GM23338 (cell line): Measurements from ENCODE around the gene MYLK4. TPM values are rescaled to one million over a fixed set of nuclear protein-coding genes. Genes with fewer than 3 reads are reported as not detected.

Experiments
- NANOG ChIP-seq: IDR thresholded peaks from 2 replicates; pipeline ENCODE4 v1.6.1; 2016; ENCODE audit warnings: antibody characterized with exemption, borderline replicate concordance
- POLR2AphosphoS5 ChIP-seq: IDR thresholded peaks from 2 replicates; pipeline ENCODE4 v1.6.1; 2016; ENCODE audit warnings: antibody characterized with exemption, low read depth
- STAT1 ChIP-seq: IDR thresholded peaks from one replicate; pipeline ENCODE4 v1.6.1; 2016; ENCODE audit warnings: antibody characterized with exemption; ENCODE audit not compliant: unreplicated experiment
- ZNF114 ChIP-seq: fragments of 250-450 bp; sonication (Bioruptor Pico); IDR thresholded peaks from 2 replicates; pipeline ENCODE4 v1.5.0; 2020; ENCODE audit warnings: mild to moderate bottlenecking, moderate library complexity
- ZNF331 ChIP-seq: fragments of 250-450 bp; sonication (Bioruptor Pico); IDR thresholded peaks from 2 replicates; pipeline ENCODE4 v1.5.0; 2020; ENCODE audit warnings: low read depth, mild to moderate bottlenecking, moderate library complexity
- polyA plus RNA-seq: library from polyadenylated mRNA; unstranded; fragments of >200 nt; fragmentation: Nextera tagmentation; extraction: Ambion mirVana; gene quantifications from 2 replicates; pipeline ENCODE4 v1.2.1, GENCODE V29; 2016
- total RNA-seq: library from RNA; depleted of rRNA; stranded (reverse); fragments of >200 nt; shearing (Covaris generic); gene quantifications from 2 replicates; pipeline ENCODE4 v1.2.3, GENCODE V29; 2014; rRNA removed
- TF ChIP-seq, protein P1 (sequence below): IDR thresholded peaks from one replicate; pipeline ENCODE4 v1.6.1; 2018; ENCODE audit warnings: antibody characterized with exemption; ENCODE audit not compliant: unreplicated experiment
- TF ChIP-seq, protein P2 (sequence below): fragments of 250-450 bp; sonication (Bioruptor Pico); IDR thresholded peaks from 2 replicates; pipeline ENCODE4 v1.5.0; 2020; ENCODE audit warnings: mild to moderate bottlenecking, moderate library complexity

Gene MYLK4
- total and polyA plus RNA-seq, 2 experiments from 2014 or later, result 0.03 to 0.17 TPM

DNA sequence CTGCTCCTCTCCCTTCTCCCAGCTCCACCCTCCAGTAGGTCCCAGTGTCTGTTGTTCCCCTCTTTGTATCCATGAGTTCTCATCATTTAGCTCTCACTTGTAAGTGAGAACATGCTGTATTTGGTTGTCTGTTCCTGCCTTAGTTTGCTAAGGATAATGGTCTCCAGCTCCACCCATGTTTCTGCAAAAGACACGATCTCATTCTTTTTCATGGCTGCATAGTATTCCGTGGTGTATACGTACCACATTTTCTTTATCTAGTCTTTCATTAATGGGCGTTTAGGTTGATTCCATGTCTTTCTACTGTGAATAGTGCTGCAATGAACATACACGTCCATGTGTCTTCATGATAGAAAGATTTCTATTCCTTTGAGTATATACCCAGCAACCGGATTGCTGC, 136.6 kb downstream of the MYLK4 start (continued):
- TF ChIP-seq, protein P1, sequence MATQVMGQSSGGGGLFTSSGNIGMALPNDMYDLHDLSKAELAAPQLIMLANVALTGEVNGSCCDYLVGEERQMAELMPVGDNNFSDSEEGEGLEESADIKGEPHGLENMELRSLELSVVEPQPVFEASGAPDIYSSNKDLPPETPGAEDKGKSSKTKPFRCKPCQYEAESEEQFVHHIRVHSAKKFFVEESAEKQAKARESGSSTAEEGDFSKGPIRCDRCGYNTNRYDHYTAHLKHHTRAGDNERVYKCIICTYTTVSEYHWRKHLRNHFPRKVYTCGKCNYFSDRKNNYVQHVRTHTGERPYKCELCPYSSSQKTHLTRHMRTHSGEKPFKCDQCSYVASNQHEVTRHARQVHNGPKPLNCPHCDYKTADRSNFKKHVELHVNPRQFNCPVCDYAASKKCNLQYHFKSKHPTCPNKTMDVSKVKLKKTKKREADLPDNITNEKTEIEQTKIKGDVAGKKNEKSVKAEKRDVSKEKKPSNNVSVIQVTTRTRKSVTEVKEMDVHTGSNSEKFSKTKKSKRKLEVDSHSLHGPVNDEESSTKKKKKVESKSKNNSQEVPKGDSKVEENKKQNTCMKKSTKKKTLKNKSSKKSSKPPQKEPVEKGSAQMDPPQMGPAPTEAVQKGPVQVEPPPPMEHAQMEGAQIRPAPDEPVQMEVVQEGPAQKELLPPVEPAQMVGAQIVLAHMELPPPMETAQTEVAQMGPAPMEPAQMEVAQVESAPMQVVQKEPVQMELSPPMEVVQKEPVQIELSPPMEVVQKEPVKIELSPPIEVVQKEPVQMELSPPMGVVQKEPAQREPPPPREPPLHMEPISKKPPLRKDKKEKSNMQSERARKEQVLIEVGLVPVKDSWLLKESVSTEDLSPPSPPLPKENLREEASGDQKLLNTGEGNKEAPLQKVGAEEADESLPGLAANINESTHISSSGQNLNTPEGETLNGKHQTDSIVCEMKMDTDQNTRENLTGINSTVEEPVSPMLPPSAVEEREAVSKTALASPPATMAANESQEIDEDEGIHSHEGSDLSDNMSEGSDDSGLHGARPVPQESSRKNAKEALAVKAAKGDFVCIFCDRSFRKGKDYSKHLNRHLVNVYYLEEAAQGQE, result no peak
- TF ChIP-seq POLR2AphosphoS5 (no peak), NANOG (no peak), ZNF331 (CRISPR knock-in tag) (no peak), ZNF114 (no peak), STAT1 (no peak)
- TF ChIP-seq, protein P2, sequence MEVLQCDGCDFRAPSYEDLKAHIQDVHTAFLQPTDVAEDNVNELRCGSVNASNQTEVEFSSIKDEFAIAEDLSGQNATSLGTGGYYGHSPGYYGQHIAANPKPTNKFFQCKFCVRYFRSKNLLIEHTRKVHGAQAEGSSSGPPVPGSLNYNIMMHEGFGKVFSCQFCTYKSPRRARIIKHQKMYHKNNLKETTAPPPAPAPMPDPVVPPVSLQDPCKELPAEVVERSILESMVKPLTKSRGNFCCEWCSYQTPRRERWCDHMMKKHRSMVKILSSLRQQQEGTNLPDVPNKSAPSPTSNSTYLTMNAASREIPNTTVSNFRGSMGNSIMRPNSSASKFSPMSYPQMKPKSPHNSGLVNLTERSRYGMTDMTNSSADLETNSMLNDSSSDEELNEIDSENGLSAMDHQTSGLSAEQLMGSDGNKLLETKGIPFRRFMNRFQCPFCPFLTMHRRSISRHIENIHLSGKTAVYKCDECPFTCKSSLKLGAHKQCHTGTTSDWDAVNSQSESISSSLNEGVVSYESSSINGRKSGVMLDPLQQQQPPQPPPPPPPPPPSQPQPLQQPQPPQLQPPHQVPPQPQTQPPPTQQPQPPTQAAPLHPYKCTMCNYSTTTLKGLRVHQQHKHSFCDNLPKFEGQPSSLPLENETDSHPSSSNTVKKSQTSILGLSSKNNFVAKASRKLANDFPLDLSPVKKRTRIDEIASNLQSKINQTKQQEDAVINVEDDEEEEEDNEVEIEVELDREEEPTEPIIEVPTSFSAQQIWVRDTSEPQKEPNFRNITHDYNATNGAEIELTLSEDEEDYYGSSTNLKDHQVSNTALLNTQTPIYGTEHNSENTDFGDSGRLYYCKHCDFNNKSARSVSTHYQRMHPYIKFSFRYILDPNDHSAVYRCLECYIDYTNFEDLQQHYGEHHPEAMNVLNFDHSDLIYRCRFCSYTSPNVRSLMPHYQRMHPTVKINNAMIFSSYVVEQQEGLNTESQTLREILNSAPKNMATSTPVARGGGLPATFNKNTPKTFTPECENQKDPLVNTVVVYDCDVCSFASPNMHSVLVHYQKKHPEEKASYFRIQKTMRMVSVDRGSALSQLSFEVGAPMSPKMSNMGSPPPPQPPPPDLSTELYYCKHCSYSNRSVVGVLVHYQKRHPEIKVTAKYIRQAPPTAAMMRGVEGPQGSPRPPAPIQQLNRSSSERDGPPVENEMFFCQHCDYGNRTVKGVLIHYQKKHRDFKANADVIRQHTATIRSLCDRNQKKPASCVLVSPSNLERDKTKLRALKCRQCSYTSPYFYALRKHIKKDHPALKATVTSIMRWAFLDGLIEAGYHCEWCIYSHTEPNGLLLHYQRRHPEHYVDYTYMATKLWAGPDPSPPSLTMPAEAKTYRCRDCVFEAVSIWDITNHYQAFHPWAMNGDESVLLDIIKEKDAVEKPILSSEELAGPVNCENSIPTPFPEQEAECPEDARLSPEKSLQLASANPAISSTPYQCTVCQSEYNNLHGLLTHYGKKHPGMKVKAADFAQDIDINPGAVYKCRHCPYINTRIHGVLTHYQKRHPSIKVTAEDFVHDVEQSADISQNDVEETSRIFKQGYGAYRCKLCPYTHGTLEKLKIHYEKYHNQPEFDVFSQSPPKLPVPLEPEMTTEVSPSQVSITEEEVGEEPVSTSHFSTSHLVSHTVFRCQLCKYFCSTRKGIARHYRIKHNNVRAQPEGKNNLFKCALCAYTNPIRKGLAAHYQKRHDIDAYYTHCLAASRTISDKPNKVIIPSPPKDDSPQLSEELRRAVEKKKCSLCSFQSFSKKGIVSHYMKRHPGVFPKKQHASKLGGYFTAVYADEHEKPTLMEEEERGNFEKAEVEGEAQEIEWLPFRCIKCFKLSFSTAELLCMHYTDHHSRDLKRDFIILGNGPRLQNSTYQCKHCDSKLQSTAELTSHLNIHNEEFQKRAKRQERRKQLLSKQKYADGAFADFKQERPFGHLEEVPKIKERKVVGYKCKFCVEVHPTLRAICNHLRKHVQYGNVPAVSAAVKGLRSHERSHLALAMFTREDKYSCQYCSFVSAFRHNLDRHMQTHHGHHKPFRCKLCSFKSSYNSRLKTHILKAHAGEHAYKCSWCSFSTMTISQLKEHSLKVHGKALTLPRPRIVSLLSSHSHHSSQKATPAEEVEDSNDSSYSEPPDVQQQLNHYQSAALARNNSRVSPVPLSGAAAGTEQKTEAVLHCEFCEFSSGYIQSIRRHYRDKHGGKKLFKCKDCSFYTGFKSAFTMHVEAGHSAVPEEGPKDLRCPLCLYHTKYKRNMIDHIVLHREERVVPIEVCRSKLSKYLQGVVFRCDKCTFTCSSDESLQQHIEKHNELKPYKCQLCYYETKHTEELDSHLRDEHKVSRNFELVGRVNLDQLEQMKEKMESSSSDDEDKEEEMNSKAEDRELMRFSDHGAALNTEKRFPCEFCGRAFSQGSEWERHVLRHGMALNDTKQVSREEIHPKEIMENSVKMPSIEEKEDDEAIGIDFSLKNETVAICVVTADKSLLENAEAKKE (CRISPR knock-in tag), result no peak

Other genes starting within 250 kb of the MYLK4 start
- gene WRNIP1, start 14.5 kb upstream of the MYLK4 start, total RNA-seq, result 50.4 and 66.0 TPM in 2 replicates
- gene WRNIP1, start 14.5 kb upstream of the MYLK4 start, polyA plus RNA-seq, result 27.6 and 34.8 TPM in 2 replicates
- 5.6 and 8.4 TPM in 2 replicates for gene SERPINB1, start 90.9 kb upstream of the MYLK4 start, total RNA-seq
- gene SERPINB1, start 90.9 kb upstream of the MYLK4 start, polyA plus RNA-seq, result 6.5 and 7.2 TPM in 2 replicates
- 65.0 and 71.3 TPM in 2 replicates for gene SERPINB9, start 152.4 kb upstream of the MYLK4 start, total RNA-seq
- gene SERPINB9, start 152.4 kb upstream of the MYLK4 start, polyA plus RNA-seq, result 46.6 and 47.4 TPM in 2 replicates
- 37.6 and 38.5 TPM in 2 replicates for gene SERPINB6, start 220.6 kb upstream of the MYLK4 start, total RNA-seq
- gene SERPINB6, start 220.6 kb upstream of the MYLK4 start, polyA plus RNA-seq, result 25.9 and 26.0 TPM in 2 replicates
- gene NQO2, start 249.0 kb upstream of the MYLK4 start, total RNA-seq, result 117 and 125 TPM in 2 replicates
- 159 and 173 TPM in 2 replicates for gene NQO2, start 249.0 kb upstream of the MYLK4 start, polyA plus RNA-seq